Suprapubic skin (tissue), 4 donors: ENCODE measurements around the gene GIPC1. TPM values are rescaled to one million over a fixed set of nuclear protein-coding genes. Genes with fewer than 3 reads are reported as not detected.

ENCODE experiments used
- DNase-seq, 2 donors: peaks; one replicate each; pipeline ENCODE4 v3.0.0-alpha.2; 2019; ENCODE audit warnings: low spot score in 2 of 2
- H3K27ac ChIP-seq: fragments of 200-600 bp; sonication (generic); one replicate; pipeline ENCODE4 v1.5.1; 2019
- H3K27me3 ChIP-seq: fragments of 200-600 bp; sonication (generic); one replicate; pipeline ENCODE4 v1.5.1; 2019
- H3K36me3 ChIP-seq: fragments of 200-600 bp; sonication (generic); one replicate; pipeline ENCODE4 v1.5.1; 2019
- H3K4me1 ChIP-seq: fragments of 200-600 bp; sonication (generic); one replicate; pipeline ENCODE4 v1.5.1; 2019
- H3K4me3 ChIP-seq: fragments of 200-600 bp; sonication (generic); one replicate; pipeline ENCODE4 v1.5.1; 2019; ENCODE audit warnings: mild to moderate bottlenecking
- H3K9me3 ChIP-seq: fragments of 200-600 bp; sonication (generic); one replicate; pipeline ENCODE4 v1.5.1; 2019
- EP300 ChIP-seq: sonication (generic); formaldehyde crosslinking; IDR thresholded peaks from one replicate; pipeline ENCODE4 v1.6.1; 2017; ENCODE audit warnings: antibody characterized with exemption
- POLR2A ChIP-seq, 2 donors: fragments of 450-650 bp; IDR thresholded peaks; one replicate each; pipeline ENCODE4 v1.6.1; 2017; ENCODE audit warnings: antibody characterized with exemption in 2 of 2, mild to moderate bottlenecking in 2 of 2, moderate library complexity in 2 of 2
- POLR2AphosphoS5 ChIP-seq, 3 donors: sonication (generic); formaldehyde crosslinking; IDR thresholded peaks; one replicate each; pipeline ENCODE4 v1.6.1; 2017; ENCODE audit warnings: antibody characterized with exemption in 3 of 3
- WGBS: methylation state at CpG from one replicate; pipeline ENCODE4 v1.1.5; 2018; 5-methylcytosine and 5-hydroxymethylcytosine counted together
- total RNA-seq, 4 donors: library from RNA; depleted of rRNA; stranded (reverse); fragments of >200 nt; gene quantifications; one replicate each; pipeline ENCODE4 v1.1.0, GENCODE V29; 2016
- TF ChIP-seq, protein P1 (sequence below), 2 donors: fragments of 200-600 bp in 1 of 2; fragments of 450-650 bp in 1 of 2; sonication (generic) in 1 of 2; IDR thresholded peaks; one replicate each; pipeline ENCODE4 v1.5.1; 2016 to 2019; ENCODE audit warnings: antibody characterized with exemption in 2 of 2, mild to moderate bottlenecking in 1 of 2, moderate library complexity in 1 of 2

The GIPC1 gene
- total RNA-seq, 4 donors from 2014 or later: 85.8 to 111 (median 105) TPM

DNA sequence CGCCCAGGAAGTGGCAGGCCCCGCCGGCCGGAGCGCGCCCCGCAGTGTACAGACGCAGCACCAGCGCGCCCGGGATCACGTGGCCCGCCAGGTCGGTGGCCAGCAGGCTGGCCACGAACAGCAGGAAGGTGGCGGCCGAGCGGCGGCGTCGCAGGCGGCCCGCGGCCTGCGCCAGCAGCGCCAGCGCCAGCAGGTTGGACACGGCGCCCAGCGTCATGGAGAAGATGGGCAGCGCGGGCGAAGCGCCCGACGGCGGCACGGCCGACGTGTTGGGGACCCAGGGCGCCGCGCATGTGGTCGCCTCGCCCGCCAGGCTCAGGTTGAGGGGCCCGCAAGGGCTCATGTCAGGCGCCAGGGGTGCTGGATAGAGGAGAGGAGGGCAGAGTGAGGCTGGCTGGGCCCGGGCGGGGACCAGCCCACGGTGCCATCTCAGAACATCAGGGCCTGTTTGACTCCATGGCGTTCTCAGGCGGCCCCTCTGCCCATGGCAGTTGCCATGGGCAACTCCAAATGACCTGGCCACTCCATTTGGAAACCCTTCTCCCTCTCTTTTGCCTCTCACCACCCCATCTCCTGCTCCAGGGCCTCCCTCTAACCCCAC is 21.8 kb downstream of the GIPC1 start:
- DNase-seq: no peak
- Histone ChIP-seq H3K4me3 (peak overlapping the region; percentile 7), H3K27me3 (peaks cover 28% of the 10 kb centered on the region), H3K36me3 (peaks cover 35% of the 10 kb centered on the region), H3K9me3 (no peaks in the 10 kb centered on the region), H3K27ac (no peak overlapping the region), H3K4me1 (peaks cover 62% of the 10 kb centered on the region)
- TF ChIP-seq POLR2AphosphoS5 (IDR thresholded peaks at IDR 0.05): no peak
- no peak for TF ChIP-seq EP300
- TF ChIP-seq, protein P1, sequence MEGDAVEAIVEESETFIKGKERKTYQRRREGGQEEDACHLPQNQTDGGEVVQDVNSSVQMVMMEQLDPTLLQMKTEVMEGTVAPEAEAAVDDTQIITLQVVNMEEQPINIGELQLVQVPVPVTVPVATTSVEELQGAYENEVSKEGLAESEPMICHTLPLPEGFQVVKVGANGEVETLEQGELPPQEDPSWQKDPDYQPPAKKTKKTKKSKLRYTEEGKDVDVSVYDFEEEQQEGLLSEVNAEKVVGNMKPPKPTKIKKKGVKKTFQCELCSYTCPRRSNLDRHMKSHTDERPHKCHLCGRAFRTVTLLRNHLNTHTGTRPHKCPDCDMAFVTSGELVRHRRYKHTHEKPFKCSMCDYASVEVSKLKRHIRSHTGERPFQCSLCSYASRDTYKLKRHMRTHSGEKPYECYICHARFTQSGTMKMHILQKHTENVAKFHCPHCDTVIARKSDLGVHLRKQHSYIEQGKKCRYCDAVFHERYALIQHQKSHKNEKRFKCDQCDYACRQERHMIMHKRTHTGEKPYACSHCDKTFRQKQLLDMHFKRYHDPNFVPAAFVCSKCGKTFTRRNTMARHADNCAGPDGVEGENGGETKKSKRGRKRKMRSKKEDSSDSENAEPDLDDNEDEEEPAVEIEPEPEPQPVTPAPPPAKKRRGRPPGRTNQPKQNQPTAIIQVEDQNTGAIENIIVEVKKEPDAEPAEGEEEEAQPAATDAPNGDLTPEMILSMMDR (IDR thresholded peaks at IDR 0.05): no peak
- TF ChIP-seq POLR2A (IDR thresholded peaks at IDR 0.05): no peak
- 63% methylated on average over 6 of the region's 53 CpGs for WGBS

DNA sequence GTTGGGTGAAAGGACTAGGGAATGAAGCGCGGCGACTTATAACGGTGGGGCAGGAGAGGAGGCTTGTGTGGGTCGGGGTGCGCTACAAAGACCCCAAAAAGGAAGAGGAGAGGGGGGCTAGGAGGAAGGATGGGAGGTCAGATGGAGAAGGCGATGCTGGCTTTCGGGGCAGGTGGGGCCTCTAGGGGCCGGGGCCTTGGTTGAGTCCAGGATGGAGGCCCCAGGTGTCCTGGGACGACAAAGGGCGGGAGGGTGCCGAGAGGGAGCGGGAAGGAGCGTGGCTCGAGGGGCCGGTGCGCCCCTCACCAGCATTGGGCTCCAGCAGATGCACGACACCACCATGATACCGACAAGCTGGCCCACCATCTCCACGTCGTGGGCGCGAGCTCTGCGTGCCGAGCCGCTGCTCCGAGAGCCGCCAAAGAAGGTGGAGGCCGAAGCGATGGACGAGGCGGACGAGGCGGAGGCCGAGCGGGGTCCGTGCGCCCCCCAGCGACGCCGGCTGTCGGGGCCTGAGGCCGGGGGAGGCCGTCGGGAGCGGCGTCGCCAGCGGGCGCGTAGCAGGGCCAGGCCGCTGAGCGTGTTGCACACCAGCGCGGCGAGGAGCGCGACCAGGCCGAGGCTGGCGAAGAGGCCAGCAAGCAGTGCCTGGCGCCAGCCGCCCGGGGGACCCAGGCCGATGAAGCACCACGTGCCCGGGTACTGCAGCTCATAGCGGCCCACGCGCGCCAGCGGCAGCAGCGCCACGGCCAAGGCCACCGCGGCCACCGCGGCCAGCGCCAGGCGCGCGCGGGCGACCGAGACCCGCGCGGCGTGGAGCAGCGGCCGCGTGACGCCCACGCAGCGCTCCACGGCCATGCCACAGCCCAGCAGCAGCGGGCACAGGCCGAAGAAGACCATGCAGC is 22.6 kb downstream of the GIPC1 start:
- Histone ChIP-seq H3K9me3 (no peaks in the 10 kb centered on the region), H3K27ac (no peak overlapping the region), H3K4me3 (peak overlapping the region; percentile 7), H3K36me3 (peaks cover 31% of the 10 kb centered on the region), H3K27me3 (peaks cover 28% of the 10 kb centered on the region), H3K4me1 (peaks cover 62% of the 10 kb centered on the region)
- 48% methylated on average over 20 of the region's 97 CpGs for WGBS
- no peak for DNase-seq
- TF ChIP-seq POLR2A (IDR thresholded peaks at IDR 0.05) (no peak), POLR2AphosphoS5 (IDR thresholded peaks at IDR 0.05) (no peak), EP300 (no peak)
- TF ChIP-seq, protein P1 (IDR thresholded peaks at IDR 0.05): no peak

DNA sequence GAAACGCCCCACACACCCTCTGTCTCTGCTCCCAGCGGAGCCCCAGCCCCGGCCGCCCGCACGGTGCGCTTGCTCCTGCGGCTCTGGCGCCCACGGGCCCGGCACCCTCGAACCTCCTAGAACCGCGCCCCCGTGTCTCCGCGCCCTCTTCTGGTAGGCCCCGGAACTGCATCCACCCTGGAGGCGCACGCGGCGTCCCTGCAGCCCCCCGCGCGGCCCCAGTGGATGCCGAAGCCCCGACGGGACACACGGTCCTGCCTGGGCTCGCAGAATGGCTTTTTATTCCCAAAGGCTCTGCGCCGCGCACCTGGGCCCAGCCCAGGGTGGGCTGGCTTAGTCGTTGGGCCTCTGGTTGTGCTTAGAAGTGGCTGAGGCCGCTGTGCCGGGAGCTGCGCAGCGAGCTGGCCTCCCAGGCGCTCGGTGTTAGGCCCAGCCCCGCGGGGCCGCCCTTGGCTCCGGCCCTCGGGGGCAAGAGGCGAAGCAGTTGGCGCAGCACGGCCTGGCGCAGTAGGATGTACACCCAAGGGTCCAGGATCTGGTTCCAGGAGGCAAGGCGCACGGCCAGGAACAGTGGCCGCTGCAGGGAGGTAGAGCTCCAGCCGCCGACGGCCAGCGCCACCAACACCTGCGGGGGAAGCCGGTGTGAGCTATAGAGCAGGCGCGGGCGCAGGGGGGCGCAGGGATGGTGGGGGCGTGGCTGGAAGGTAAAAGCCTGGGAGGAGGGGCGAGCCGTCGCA is 23.6 kb downstream of the GIPC1 start:
- peak overlapping the region; percentile 30 for H3K4me3 ChIP-seq
- H3K9me3 ChIP-seq: no peaks in the 10 kb centered on the region
- peaks cover 28% of the 10 kb centered on the region for H3K27me3 ChIP-seq
- DNase-seq: peak in 1 of 2 donors; percentile 83
- TF ChIP-seq POLR2A (IDR thresholded peaks at IDR 0.05) (no peak), EP300 (no peak)
- TF ChIP-seq, protein P1 (IDR thresholded peaks at IDR 0.05): peak; percentile 90 to 100
- peaks cover 30% of the 10 kb centered on the region for H3K36me3 ChIP-seq
- H3K27ac ChIP-seq: no peak overlapping the region
- peaks cover 55% of the 10 kb centered on the region for H3K4me1 ChIP-seq
- WGBS: 10% methylated on average over 22 of the region's 66 CpGs

DNA sequence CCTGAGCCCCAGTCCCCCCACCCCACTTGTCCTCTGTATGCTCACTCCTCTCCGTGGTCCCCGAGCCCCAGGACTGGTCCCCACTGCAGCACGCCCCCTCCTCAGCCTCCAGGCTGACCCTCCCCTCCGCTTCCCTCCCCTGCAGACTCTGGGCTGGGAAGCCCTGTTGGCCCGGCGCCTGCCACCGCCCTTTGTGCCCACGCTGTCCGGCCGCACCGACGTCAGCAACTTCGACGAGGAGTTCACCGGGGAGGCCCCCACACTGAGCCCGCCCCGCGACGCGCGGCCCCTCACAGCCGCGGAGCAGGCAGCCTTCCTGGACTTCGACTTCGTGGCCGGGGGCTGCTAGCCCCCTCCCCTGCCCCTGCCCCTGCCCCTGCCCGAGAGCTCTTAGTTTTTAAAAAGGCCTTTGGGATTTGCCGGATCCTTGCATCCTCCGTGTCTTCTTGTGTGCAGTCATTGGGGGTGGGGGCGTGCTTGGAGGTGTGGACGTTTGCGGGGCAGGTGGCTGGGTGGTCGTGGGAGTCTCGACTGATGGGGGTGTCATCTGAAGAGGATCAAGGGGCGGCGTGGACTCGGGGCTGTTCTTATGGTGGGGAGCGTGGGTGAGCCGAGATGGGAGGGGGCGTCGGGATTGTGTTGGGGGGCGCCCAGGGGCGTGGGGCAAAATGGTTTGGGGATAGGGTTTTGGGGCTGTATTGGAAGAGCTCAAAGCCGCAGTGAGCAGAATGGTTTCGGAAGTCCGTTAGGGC is 24.3 kb downstream of the GIPC1 start:
- Histone ChIP-seq H3K9me3 (no peaks in the 10 kb centered on the region), H3K27ac (no peak overlapping the region), H3K4me1 (peaks cover 47% of the 10 kb centered on the region), H3K36me3 (peaks cover 36% of the 10 kb centered on the region), H3K27me3 (peaks cover 28% of the 10 kb centered on the region), H3K4me3 (peak overlapping the region; percentile 30)
- WGBS: 58% methylated on average over 43 of the region's 46 CpGs
- DNase-seq: no peak
- no peak for TF ChIP-seq EP300
- no peak for TF ChIP-seq POLR2A (IDR thresholded peaks at IDR 0.05)
- TF ChIP-seq, protein P1 (IDR thresholded peaks at IDR 0.05): no peak
- no peak for TF ChIP-seq POLR2AphosphoS5 (IDR thresholded peaks at IDR 0.05)
